Effector CD4-positive, alpha-beta T cell (primary cell): Measurements from ENCODE around the gene SRBD1.

Experiments
- DNase-seq: peaks from one replicate; pipeline ENCODE4 v3.0.0-alpha.2; 2020

The SRBD1 gene

GRCh38 chr2:45406621-45407020 is 204.4 kb downstream of the SRBD1 start:
- DNase-seq = no peak

- no peak for DNase-seq
Measured at GRCh38 chr2:45404807-45405297, 206.2 kb downstream of the SRBD1 start.

- no peak for DNase-seq
Measured at GRCh38 chr2:45403036-45403435, 208.0 kb downstream of the SRBD1 start.

GRCh38 chr2:45401431-45401922 is 209.6 kb downstream of the SRBD1 start:
- no peak for DNase-seq

- DNase-seq = no peak
Measured at GRCh38 chr2:45399040-45399784, 211.9 kb downstream of the SRBD1 start.

- DNase-seq = no peak
Measured at GRCh38 chr2:45397292-45397691, 213.8 kb downstream of the SRBD1 start.

- no peak for DNase-seq
Measured at GRCh38 chr2:45396671-45397070, 214.4 kb downstream of the SRBD1 start.

GRCh38 chr2:45394842-45395241 is 216.2 kb downstream of the SRBD1 start:
- no peak for DNase-seq

GRCh38 chr2:45394216-45394615 is 216.9 kb downstream of the SRBD1 start:
- no peak for DNase-seq

GRCh38 chr2:45391866-45392265 is 219.2 kb downstream of the SRBD1 start:
- no peak for DNase-seq

GRCh38 chr2:45390861-45391260 is 220.2 kb downstream of the SRBD1 start:
- no peak for DNase-seq

GRCh38 chr2:45390441-45390840 is 220.6 kb downstream of the SRBD1 start:
- no peak for DNase-seq

GRCh38 chr2:45388541-45389100 is 222.4 kb downstream of the SRBD1 start:
- no peak for DNase-seq

- DNase-seq = no peak
Measured at GRCh38 chr2:45382744-45383143, 228.3 kb downstream of the SRBD1 start.

GRCh38 chr2:45380131-45380836 is 230.8 kb downstream of the SRBD1 start:
- DNase-seq = no peak

GRCh38 chr2:45379399-45380087 is 231.5 kb downstream of the SRBD1 start:
- DNase-seq = no peak

- DNase-seq = no peak
Measured at GRCh38 chr2:45373534-45373933, 237.5 kb downstream of the SRBD1 start.

GRCh38 chr2:45370369-45370768 is 240.7 kb downstream of the SRBD1 start:
- DNase-seq = no peak

- no peak for DNase-seq
Measured at GRCh38 chr2:45368792-45369191, 242.3 kb downstream of the SRBD1 start.

GRCh38 chr2:45361666-45362065 is 249.4 kb downstream of the SRBD1 start:
- DNase-seq = no peak

GRCh38 chr2:45354776-45355175 is 256.3 kb downstream of the SRBD1 start:
- DNase-seq = no peak

GRCh38 chr2:45353879-45354278 is 257.2 kb downstream of the SRBD1 start:
- no peak for DNase-seq

GRCh38 chr2:45352506-45352905 is 258.6 kb downstream of the SRBD1 start:
- DNase-seq = no peak
